ENCODE data around the gene SEMA3G. TPM values are rescaled to one million over a fixed set of nuclear protein-coding genes. Genes with fewer than 3 reads are reported as not detected.
A peak's percentile ranks its signal among the peaks of the same experiment; 100 is the strongest.

Gene SEMA3G
- total RNA-seq, 1 experiment from 2014 or later, result 0.32 TPM

DNA sequence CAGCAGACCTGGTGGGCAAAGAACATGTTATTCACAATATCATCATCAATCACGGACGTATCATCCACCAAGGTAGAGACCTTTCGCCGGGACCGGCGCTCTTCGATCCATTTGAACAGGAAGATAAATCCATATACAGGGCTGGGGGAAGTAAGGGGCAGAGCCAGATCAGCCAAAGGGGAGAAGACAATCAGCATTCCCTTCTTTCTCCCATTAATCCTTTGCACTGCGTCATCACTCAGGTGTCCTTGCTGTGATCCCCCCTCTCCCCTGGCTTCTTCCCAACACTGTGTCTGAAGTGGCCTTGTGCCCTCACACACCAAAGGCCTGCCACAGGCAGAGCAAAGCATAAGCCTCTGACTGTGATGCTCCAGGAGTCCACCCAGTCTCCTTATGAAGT is 36.4 kb downstream of the SEMA3G start:
- peaks cover 8% of the 10 kb centered on the region; the same call in 1 of the 2 replicates for H3K36me3 ChIP-seq (ENCODE audit: control insufficient read depth, insufficient read depth, low read length)
- H3K9me3 ChIP-seq, result no peaks in the 10 kb centered on the region
- Mint-ChIP-seq H3K27ac (ENCODE audit: unreplicated experiment) (peak overlapping the region; percentile 92), H3K36me3 (ENCODE audit: insufficient read depth, unreplicated experiment) (peaks cover 26% of the 10 kb centered on the region), H3K4me1 (ENCODE audit: low read depth, unreplicated experiment) (peaks cover 13% of the 10 kb centered on the region), H3K4me3 (ENCODE audit: unreplicated experiment) (peak overlapping the region; percentile 81), H3K9me3 (ENCODE audit: unreplicated experiment) (no peaks in the 10 kb centered on the region), H3K27me3 (ENCODE audit: insufficient read depth, unreplicated experiment) (no peaks in the 10 kb centered on the region)
- H3K4me1 ChIP-seq, result peaks cover 8% of the 10 kb centered on the region
- POLR2A ChIA-PET, result no interaction called here
- intact Hi-C loops (cut with micrococcal nuclease; ENCODE audit: unreplicated experiment), result no loop called here
- DNase-seq, result no peak
- CTCF ChIA-PET, result no interaction called here
- no peaks in the 10 kb centered on the region for H3K27me3 ChIP-seq (replicated peaks; ENCODE audit: control insufficient read depth, insufficient read depth, low read length)
- no peak overlapping the region for H3K4me3 ChIP-seq (ENCODE audit: low read depth, low read length)
- TF ChIP-seq, protein P1, sequence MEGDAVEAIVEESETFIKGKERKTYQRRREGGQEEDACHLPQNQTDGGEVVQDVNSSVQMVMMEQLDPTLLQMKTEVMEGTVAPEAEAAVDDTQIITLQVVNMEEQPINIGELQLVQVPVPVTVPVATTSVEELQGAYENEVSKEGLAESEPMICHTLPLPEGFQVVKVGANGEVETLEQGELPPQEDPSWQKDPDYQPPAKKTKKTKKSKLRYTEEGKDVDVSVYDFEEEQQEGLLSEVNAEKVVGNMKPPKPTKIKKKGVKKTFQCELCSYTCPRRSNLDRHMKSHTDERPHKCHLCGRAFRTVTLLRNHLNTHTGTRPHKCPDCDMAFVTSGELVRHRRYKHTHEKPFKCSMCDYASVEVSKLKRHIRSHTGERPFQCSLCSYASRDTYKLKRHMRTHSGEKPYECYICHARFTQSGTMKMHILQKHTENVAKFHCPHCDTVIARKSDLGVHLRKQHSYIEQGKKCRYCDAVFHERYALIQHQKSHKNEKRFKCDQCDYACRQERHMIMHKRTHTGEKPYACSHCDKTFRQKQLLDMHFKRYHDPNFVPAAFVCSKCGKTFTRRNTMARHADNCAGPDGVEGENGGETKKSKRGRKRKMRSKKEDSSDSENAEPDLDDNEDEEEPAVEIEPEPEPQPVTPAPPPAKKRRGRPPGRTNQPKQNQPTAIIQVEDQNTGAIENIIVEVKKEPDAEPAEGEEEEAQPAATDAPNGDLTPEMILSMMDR (IDR thresholded peaks at IDR 0.05; ENCODE audit: insufficient read depth in 1 of 2, low read depth in 1 of 2, low read length in 1 of 2, severe bottlenecking in 1 of 2, unreplicated experiment in 1 of 2), result no peak
- no TSS peak for BruUV-seq (replicated peaks)

DNA sequence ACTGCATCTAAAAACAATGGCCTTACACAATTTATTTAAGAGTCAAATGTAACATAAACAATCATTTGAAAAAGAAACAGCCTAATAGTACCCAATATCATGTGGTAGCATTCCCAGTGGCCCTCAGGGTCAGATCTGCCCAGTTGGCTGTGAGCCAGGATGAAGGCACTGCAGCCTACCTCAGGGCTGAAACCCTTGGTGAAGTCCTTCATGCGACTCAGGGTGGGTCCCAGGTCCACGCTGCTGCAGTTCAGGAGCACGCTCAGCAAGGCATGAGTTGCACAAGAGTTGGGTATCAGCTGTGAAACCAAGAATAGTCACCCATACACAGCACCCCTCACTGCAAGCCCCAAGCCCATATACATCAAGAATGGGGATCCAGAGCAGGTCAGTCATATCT is 37.1 kb downstream of the SEMA3G start:
- no peaks in the 10 kb centered on the region for H3K27me3 Mint-ChIP-seq (ENCODE audit: insufficient read depth, unreplicated experiment)
- Histone ChIP-seq H3K4me3 (ENCODE audit: low read depth, low read length) (no peak overlapping the region), H3K36me3 (ENCODE audit: control insufficient read depth, insufficient read depth, low read length) (peaks cover 8% of the 10 kb centered on the region; the same call in 1 of the 2 replicates), H3K27me3 (replicated peaks; ENCODE audit: control insufficient read depth, insufficient read depth, low read length) (no peaks in the 10 kb centered on the region), H3K4me1 (peaks cover 8% of the 10 kb centered on the region), H3K9me3 (no peaks in the 10 kb centered on the region)
- no peaks in the 10 kb centered on the region for H3K9me3 Mint-ChIP-seq (ENCODE audit: unreplicated experiment)
- ChIA-PET POLR2A (no interaction called here), CTCF (no interaction called here)
- TF ChIP-seq, protein P1 (IDR thresholded peaks at IDR 0.05; ENCODE audit: insufficient read depth in 1 of 2, low read depth in 1 of 2, low read length in 1 of 2, severe bottlenecking in 1 of 2, unreplicated experiment in 1 of 2), result no peak
- no peak overlapping the region for H3K27ac Mint-ChIP-seq (ENCODE audit: unreplicated experiment)
- intact Hi-C loops (cut with micrococcal nuclease; ENCODE audit: unreplicated experiment), result no loop called here
- H3K4me3 Mint-ChIP-seq (ENCODE audit: unreplicated experiment), result no peak overlapping the region
- H3K4me1 Mint-ChIP-seq (ENCODE audit: low read depth, unreplicated experiment), result peaks cover 13% of the 10 kb centered on the region
- peaks cover 31% of the 10 kb centered on the region for H3K36me3 Mint-ChIP-seq (ENCODE audit: insufficient read depth, unreplicated experiment)
- BruUV-seq (replicated peaks), result no TSS peak
- no peak for DNase-seq

DNA sequence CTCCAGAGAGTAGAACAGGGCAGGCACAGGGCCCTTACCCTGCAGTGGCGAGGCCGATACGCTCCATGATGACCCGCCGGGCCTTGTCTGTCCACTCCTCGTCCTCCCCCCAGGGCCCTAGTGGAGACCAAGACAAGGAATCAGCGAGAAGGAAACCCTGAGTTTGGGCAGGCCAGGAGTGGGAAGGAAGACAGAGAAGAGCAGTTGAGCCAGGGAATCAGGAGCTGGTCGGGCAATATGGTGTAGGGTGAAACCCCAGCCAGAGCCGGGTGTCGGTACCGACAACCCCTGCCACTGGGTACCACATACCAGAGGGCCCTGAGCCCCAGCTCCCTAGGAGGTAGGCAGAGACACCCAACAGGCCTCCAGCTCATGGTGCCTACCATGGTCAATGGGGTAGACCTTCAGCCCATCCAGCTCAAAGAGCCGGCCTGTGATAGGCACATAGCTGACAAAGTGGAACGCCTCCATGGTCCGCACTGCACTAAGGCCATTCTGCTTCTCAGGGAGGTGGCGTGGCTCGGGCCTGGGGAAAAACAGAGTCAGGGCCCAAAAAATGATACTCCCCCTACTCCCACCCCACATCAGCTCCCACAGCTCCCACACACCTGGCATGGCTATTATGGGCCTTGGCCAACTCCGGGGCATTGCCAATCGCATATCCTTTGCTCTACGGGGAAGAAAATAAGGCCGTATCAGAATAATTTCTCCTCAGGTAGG is 38.0 kb downstream of the SEMA3G start:
- H3K4me1 Mint-ChIP-seq (ENCODE audit: low read depth, unreplicated experiment), result peaks cover 13% of the 10 kb centered on the region
- intact Hi-C loops (cut with micrococcal nuclease; ENCODE audit: unreplicated experiment), result no loop called here

More for the DNA sequence above, 38.0 kb downstream of the SEMA3G start:
- no peaks in the 10 kb centered on the region for H3K9me3 Mint-ChIP-seq (ENCODE audit: unreplicated experiment)
- H3K36me3 ChIP-seq (ENCODE audit: control insufficient read depth, insufficient read depth, low read length), result peaks cover 8% of the 10 kb centered on the region; the same call in 1 of the 2 replicates
- H3K27ac Mint-ChIP-seq (ENCODE audit: unreplicated experiment), result no peak overlapping the region
- peaks cover 31% of the 10 kb centered on the region for H3K36me3 Mint-ChIP-seq (ENCODE audit: insufficient read depth, unreplicated experiment)
- no peak overlapping the region for H3K4me3 Mint-ChIP-seq (ENCODE audit: unreplicated experiment)
- peaks cover 7% of the 10 kb centered on the region for H3K4me1 ChIP-seq
- no peaks in the 10 kb centered on the region for H3K9me3 ChIP-seq
- DNase-seq, result no peak
- TF ChIP-seq, protein P1 (IDR thresholded peaks at IDR 0.05; ENCODE audit: insufficient read depth in 1 of 2, low read depth in 1 of 2, low read length in 1 of 2, severe bottlenecking in 1 of 2, unreplicated experiment in 1 of 2), result no peak
- ChIA-PET POLR2A (no interaction called here), CTCF (interaction anchor here (0.5 kb wide), 1 partner anchor 67 kb away, joined by 4 read pairs; no protein-coding TSS in a partner anchor)
- H3K27me3 Mint-ChIP-seq (ENCODE audit: insufficient read depth, unreplicated experiment), result no peaks in the 10 kb centered on the region
- no peaks in the 10 kb centered on the region for H3K27me3 ChIP-seq (replicated peaks; ENCODE audit: control insufficient read depth, insufficient read depth, low read length)
- no TSS peak for BruUV-seq (replicated peaks)
- no peak overlapping the region for H3K4me3 ChIP-seq (ENCODE audit: low read depth, low read length)
